Hematopoietic multipotent progenitor cell treated with erythropoietin and hydrocortisone succinate and interleukin-3 and kit ligand, for 17 days (in vitro differentiated cells): ENCODE measurements around the gene GSN.

Source experiments
- DNase-seq: peaks from one replicate; pipeline ENCODE4 v3.0.0-alpha.2; 2015; ENCODE audit warnings: low spot score

Gene GSN

GRCh38 chr9:121273064-121273775 lies 5.3 kb downstream of the GSN start:
- DNase-seq, result no peak

- no peak for DNase-seq
These were observed 6.9 kb downstream of the GSN start for GRCh38 chr9:121274851-121275250.

GRCh38 chr9:121275781-121276658 lies 8.1 kb downstream of the GSN start:
- DNase-seq, result no peak

GRCh38 chr9:121277026-121277425 lies 9.1 kb downstream of the GSN start:
- no peak for DNase-seq

- no peak for DNase-seq
These were observed 9.7 kb downstream of the GSN start for GRCh38 chr9:121277518-121278295.

- DNase-seq, result peak; percentile 69
These were observed 10.7 kb downstream of the GSN start for GRCh38 chr9:121278477-121279261.

GRCh38 chr9:121279776-121280388 lies 11.9 kb downstream of the GSN start:
- DNase-seq, result no peak

- no peak for DNase-seq
These were observed 13.0 kb downstream of the GSN start for GRCh38 chr9:121280715-121281613.

GRCh38 chr9:121281614-121282276 lies 13.8 kb downstream of the GSN start:
- DNase-seq, result peak; percentile 85

- peak; percentile 59 for DNase-seq
These were observed 14.5 kb downstream of the GSN start for GRCh38 chr9:121282277-121283079.

GRCh38 chr9:121283080-121283398 lies 15.1 kb downstream of the GSN start:
- DNase-seq, result no peak

GRCh38 chr9:121283856-121284732 lies 16.1 kb downstream of the GSN start:
- peak; percentile 51 for DNase-seq

- no peak for DNase-seq
These were observed 16.9 kb downstream of the GSN start for GRCh38 chr9:121284733-121285451.

- peak; percentile 48 for DNase-seq
These were observed 18.1 kb downstream of the GSN start for GRCh38 chr9:121285835-121286687.

GRCh38 chr9:121286688-121286972 lies 18.7 kb downstream of the GSN start:
- no peak for DNase-seq

- DNase-seq, result peak; percentile 74
These were observed 19.2 kb downstream of the GSN start for GRCh38 chr9:121286973-121287741.
